Hematopoietic multipotent progenitor cell treated with erythropoietin and hydrocortisone succinate and interleukin-3 and kit ligand, for 8 days (in vitro differentiated cells): ENCODE data around the gene CABP7.

Source experiments
- DNase-seq: peaks from one replicate; pipeline ENCODE4 v3.0.0-alpha.2; 2015

The CABP7 gene

GRCh38 chr22:29719899-29720645, at the start of gene CABP7:
CABP7 (plus strand) TSS chr22:29720003; CDS start chr22:29720425, 422 bp downstream.
- no peak for DNase-seq

- DNase-seq = no peak
These were observed 49.2 kb upstream of the CABP7 start for GRCh38 chr22:29670626-29671025.

- no peak for DNase-seq
These were observed 46.3 kb upstream of the CABP7 start for GRCh38 chr22:29673361-29674066.

DNA sequence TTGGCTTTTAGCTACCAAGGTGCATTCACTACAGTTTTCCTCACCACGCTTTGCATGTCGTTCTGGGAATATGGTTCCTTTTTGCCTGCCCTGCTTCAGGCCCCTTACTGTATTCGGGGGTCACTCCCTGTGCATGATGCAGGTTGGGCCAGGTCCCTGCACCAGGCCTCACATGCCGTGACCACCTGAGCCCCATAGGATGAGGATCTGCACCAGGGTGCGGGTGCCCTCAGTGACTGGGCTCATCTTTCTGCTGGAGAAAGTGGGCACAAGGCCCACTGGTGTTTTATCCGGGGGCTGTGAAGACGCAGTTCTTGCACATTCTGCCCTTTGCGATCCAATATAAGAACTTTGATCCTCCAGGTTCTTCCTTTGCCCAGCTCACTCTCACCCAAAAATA, 45.7 kb upstream of the CABP7 start:
- no peak for DNase-seq

DNA sequence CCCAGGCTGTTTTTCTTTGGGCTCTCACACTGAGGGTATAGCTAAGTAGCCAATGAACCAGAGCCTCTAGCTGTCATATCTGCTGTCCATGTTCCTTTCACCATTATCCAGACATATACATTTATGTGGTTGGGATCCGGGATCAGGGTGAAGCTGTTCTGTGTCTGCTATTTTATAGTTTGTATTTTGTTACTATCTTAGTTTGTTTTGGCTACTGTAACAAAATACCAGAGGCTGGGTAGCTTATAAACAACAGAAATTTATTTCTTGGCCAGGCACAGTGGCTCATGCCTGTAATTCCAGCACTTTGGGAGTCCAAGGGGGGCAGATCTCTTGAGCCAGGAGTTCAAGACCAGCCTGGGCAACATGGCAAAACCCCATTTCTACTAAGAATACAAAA, 40.5 kb upstream of the CABP7 start:
- DNase-seq = no peak

DNA sequence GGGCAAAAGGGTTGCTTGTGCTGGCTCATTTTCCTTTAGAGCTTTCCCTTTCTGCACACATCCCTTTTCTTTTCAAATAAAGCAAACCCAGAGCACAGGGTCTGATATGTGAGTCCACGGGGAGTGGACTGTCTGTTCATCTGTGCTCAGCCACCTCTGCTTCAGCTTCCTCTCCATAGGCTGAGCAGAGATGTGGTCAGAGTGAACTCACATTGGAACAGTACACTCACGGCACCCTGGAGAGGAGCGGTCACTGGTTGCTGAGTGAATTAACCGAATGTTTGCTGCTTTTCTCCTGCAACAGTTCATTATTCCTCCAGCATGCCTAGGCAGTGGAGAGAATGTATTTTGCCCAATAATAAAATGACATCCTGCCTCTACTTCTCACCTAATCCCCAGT, 36.3 kb upstream of the CABP7 start:
- no peak for DNase-seq

- no peak for DNase-seq
These were observed 35.6 kb upstream of the CABP7 start for GRCh38 chr22:29684244-29684643.

DNA sequence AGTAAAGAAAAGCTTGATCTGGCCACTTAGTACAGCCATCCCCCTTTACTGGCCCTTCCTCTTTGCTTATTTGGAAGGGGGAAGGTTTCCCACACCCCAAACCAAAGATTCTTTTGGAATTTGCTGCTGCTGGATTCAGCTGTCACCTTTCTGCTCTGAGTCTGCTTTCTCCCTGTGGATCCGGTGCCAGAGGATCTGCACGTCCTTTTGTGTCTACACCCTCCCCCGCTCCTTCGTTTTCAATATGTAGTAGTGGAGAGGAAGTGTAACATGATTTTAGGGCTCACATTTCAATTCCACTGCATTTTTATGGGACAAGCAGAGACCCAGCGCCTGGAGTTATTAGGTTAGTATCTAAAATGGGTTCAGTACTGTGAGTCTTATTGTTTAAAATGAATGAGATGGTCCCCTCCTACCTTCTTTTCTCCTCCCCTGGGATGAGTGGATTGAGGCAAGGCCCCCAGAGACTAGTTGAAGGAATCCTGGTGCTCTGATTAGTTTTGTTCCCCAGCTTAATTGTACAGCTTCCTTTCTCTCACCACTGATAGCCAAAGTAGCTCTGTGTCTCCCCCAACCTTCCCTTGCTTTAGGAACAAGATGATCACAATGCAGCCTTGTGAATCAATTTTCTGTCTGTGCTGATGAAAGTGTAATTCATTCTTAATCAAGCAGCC, 30.5 kb upstream of the CABP7 start:
- no peak for DNase-seq

DNA sequence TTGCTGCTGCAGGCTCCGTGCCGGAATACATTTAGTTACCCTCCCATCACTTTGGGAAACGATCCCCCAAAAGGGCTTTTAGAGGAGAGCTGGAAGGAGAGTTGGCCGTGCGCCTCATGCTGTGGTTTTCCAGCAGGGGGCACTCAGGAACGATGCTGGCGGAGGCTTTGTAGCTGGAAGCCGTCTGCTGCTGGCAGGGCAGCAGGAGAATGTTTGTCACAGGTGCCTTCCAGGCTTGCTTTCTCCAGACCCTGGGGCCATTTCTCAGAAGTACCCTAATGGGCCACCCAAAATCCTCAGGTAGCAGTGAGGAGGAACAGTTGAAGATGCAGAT, 30.0 kb upstream of the CABP7 start:
- DNase-seq = peak; percentile 62

DNA sequence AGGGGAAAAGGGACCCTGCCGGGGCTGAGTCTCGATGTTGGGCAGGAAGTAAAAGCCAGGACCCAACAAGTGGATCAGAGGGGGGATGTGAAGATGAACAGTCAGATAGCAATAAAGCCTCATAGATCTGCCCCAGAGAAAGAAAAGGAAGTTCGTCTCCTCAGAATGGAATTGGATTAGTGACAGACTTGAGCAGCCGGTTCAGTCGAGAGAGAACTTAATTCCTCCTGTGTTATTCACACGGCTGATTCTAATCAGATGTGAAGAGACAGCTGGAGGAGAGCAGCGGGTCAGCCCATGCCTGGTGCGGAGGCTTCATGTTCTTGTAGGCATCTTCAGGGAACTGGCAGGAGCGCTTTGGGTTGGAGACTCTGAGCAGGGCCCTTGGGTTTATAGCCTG, 29.3 kb upstream of the CABP7 start:
- no peak for DNase-seq

DNA sequence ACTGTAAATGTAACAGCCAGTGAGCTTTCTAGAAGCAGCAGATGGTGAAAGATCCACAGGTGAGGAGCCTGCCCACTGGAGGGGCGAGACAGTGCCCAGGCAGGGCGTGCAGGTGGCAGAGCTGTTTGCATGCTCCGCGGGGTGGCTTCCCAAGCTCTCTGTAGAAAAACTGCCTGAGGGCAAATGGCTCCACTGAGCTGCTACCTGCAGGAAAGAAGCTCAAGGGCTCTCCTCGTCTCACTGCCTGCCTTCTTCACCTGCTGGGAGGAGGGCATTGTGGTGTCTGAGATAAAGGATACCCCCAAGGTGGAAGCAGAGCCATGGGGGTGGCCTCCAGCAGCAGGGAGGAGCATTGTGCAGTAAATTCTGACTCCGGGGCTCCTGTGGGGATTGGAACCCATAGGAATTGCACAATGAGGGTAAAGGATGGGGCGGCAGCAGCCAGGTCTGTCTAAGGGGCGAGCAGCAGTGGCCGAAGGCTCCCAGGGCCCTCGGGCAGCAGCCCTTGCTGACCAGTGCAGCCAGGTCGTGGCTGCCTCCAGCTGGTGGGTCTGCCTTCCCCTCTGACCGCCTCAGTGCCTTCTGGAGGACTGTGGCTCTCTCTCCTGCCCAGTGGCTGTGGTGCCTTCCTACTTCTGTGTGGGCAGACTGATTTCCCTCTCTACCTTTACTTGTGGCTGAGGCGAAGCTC, 28.0 kb upstream of the CABP7 start:
- no peak for DNase-seq

DNA sequence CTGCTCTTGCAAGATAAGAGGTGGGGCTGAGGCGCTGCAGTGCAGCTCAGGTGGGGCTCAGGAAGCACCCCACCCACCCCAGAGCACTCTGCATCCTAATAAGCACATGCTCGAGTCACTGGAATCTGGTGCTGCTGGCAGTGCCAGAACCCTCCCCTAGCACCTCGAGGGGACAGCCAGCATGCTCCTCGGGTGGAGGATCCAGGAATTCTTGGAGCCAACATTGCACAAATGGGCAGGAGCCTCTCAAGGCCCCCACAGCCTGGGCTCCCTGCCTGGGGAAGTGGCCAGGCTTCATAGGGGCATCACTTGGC, 27.5 kb upstream of the CABP7 start:
- DNase-seq = peak; percentile 56

- no peak for DNase-seq
These were observed 26.6 kb upstream of the CABP7 start for GRCh38 chr22:29693161-29693560.

GRCh38 chr22:29693671-29694070, 26.1 kb upstream of the CABP7 start:
- DNase-seq = no peak

DNA sequence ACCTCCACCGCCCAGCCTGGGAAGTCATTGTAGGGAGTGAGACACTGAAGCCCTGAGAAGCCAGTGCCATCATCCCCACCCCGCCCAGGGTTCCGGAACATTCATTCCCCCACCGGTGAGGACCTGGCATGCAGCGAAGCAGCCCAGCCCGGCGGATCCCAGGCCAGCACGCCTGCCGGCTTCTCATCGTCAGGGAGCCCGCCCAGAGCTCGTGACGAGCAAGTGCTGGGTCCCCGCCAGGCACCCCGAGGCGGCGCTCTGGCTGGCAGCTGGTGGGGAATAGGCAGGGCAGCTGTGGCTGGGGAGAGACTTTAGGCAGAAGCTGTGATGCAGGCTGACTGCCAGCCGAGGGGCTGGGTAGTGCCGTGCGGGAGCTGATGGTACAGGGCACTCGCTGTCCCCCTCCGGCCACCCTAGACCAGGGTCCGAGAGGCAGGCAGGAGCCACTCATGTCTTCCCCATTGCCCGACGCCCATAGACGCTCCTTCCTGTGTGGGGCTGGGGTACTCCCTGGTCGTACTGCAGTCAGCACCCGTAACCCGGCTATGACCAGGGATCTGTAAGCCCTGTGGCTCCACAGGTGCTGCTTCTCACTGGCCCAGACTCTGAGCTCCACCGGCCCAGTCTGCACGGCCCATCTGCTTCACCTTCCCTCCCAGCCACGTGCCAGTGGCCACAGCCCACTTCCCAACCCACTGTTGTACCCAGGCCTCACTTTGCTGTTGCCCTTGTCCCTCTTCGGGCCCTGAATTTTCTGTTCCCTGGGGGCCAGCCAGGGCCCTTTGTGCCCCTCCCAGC, 24.5 kb upstream of the CABP7 start:
- no peak for DNase-seq

DNA sequence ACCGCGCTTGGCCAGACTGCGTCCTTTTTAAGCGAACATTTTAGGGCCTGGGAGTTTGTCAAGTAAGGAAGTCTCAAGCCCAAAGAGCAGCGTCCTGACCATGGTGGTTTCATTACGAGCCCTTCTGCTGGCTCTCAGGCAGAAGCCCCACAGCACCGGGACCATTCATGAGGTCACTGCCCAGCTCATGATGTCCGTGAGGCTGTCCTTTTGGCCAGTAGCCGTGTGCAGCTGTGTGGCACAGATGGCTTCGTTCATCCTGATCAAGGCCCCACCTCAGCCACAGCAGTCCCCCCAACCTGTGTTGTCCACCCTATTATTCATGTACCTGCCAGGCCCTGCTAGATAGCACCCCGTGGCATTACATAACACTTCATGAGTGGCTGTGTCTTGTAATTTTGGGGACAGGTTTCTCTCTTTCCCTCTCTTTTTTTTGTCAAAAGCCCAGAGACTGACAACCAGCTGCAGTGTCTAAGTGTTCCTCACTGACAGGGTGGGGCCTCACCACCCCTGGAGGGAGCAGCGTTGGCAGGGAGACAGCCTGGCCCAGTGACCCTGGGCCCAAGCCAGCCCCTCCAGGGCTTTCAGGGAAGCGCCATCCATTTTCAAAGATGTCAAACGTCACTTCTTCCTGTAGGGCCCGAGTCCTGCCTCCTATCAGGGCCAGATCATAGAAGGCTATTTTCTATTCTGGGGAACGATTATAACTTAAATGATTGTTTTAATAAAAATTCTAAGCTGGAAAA, 21.8 kb upstream of the CABP7 start:
- peak; percentile 36 for DNase-seq

DNA sequence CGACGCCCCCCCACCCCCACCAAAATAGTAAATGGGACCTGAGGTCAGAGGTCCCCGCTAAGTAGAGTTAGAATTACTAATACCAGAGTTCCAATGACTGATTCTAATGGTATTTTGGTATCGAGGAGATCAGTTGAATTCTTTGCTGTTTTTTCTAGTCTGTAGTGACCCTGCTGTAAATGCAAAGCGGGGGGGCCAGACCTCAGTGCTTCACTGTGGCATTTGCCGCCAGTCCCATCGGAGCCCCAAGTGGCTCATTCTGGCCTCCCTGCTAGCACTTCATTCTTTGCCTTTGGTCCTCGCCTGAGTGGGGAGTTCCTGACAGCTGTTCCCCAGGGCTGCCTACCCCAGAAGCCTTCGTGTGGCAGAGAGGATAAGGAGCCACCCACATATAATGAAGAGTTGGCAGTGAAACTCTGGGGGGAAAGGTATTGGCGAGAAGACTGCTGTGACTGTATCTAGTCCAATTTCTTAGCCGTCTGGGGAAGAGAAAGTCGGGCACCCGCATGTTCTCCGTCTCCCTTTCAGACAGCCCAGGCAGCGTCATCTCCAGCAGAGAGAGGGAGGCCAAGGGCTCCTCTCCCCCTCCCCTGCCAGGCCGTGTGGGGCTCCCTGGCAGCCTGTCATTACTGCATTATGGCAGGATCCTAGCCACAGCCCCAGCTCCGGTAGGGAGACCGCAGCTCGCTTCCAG, 19.4 kb upstream of the CABP7 start:
- peak; percentile 52 for DNase-seq

DNA sequence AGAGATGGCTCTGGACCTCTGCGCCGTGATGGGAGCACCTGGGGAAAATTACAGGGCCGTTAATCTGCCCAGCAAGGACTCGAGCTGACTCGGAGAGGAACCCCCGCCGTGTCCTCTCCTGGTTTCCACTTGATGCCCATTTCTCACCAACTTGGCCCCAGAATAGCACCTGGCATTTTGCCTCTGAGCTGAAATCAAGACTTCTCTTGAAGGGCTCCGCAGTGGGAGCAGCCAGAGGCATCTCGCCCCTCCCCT, 19.0 kb upstream of the CABP7 start:
- no peak for DNase-seq

DNA sequence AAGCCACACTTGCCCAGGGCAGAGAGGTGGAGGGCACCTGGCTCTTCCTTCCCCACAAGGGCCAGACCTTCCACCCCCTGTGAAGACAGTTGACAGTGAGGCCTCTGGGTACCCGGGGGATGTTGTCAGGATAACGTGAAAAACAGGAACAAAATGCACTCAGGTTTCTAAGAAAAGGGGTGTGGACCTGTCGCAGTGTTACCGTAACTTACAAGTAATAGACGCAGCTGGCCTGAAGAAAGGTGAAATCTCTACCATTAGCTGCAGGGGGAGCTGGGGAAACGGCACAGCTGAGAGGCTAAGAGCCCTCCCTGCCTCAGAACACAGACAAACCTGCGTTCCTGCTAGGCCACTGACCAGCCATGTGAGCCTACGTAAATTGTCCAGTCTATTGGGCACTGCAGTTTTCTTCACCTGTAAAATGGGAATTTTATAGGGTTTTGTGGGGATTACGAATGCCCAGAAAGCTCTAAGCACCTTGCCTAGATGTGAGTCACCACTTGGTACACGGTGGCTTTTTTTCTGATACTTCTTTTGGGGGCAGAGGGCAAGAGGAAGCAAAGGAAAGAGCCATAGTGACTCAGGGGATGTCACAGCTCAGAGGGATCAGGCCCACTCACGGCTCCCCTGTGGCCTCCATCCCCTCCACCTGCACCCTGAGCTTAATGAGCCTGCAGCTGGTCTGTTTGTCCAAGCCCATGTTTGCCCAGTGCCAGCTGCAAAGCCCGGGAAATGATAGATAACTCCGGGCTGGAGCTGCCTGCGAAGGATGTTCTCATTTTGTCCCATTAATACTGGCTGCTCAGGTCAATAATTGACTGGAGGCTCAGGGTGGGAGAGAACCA, 18.4 kb upstream of the CABP7 start:
- peak; percentile 91 for DNase-seq

- DNase-seq = peak; percentile 79
These were observed 17.5 kb upstream of the CABP7 start for GRCh38 chr22:29702000-29702930.
